Heart left ventricle (tissue), 16 donors: Measurements from ENCODE around the gene SLC39A11. TPM values are rescaled to one million over a fixed set of nuclear protein-coding genes. Genes with fewer than 3 reads are reported as not detected.

ENCODE experiments used
- ATAC-seq, 4 donors: fragments of 200-7000 bp; cut with Tn5 transposase; one replicate each; pipeline ENCODE4 v1.9.1; 2020 to 2022; ENCODE audit warnings: moderate library complexity in 4 of 4, mild to moderate bottlenecking in 3 of 4, moderate number of reproducible peaks in 1 of 4
- DNase-seq, 5 donors: peaks; one replicate each; pipeline ENCODE4 v3.0.0-alpha.2; 2020
- H3K27ac ChIP-seq, 12 donors: fragments of 200-600 bp; sonication (generic) in 4 of 12; one replicate each; pipeline versions ENCODE4 v1.5.0 to v1.8.0; 2016 to 2022; ENCODE audit warnings: mild to moderate bottlenecking in 2 of 12
- H3K27me3 ChIP-seq, 9 donors: fragments of 200-600 bp; sonication (generic) in 2 of 9; one replicate each; pipeline versions ENCODE4 v1.5.1 to v1.8.0; 2016 to 2022; ENCODE audit warnings: mild to moderate bottlenecking in 3 of 9
- H3K36me3 ChIP-seq, 9 donors: fragments of 200-600 bp; sonication (generic) in 2 of 9; one replicate each; pipeline versions ENCODE4 v1.5.0 to v1.8.0; 2018 to 2022; ENCODE audit warnings: mild to moderate bottlenecking in 2 of 9
- H3K4me1 ChIP-seq, 12 donors: fragments of 200-600 bp; sonication (generic) in 4 of 12; one replicate each; pipeline versions ENCODE4 v1.5.0 to v1.8.0; 2016 to 2022; ENCODE audit warnings: mild to moderate bottlenecking in 3 of 12
- H3K4me3 ChIP-seq, 12 donors: fragments of 200-600 bp; sonication (generic) in 4 of 12; one replicate each; pipeline versions ENCODE4 v1.5.0 to v1.8.0; 2017 to 2022; ENCODE audit warnings: mild to moderate bottlenecking in 9 of 12, moderate library complexity in 4 of 12
- H3K9me3 ChIP-seq, 12 donors: fragments of 200-600 bp; sonication (generic) in 4 of 12; one replicate each; pipeline versions ENCODE4 v1.5.0 to v1.8.0; 2016 to 2022; ENCODE audit warnings: mild to moderate bottlenecking in 1 of 12
- POLR2A ChIP-seq, 2 donors: fragments of 450-650 bp; IDR thresholded peaks; one replicate each; pipeline ENCODE4 v1.6.1; 2017; ENCODE audit warnings: antibody characterized with exemption in 2 of 2, mild to moderate bottlenecking in 2 of 2, moderate library complexity in 2 of 2
- WGBS, 4 donors: extraction: QIAGEN DNeasy Blood & Tissue Kit in 2 of 4; methylation state at CpG; one replicate each; pipeline versions ENCODE4 v1.1.5 to v1.1.7; 2013 to 2018; 5-methylcytosine and 5-hydroxymethylcytosine counted together
- intact Hi-C, 10 donors: fragments of 100-400 bp; cut with DNase I; formaldehyde crosslinking; loops; one replicate each; pipeline versions ENCODE4 v1.11.1 to v1.14.2; 2022
- polyA plus RNA-seq, 2 donors: library from polyadenylated mRNA; stranded (reverse); fragments of 200-250 nt; gene quantifications; one replicate each; pipeline ENCODE4 v1.2.3, GENCODE V29; 2013
- total RNA-seq, 9 donors: library from RNA; depleted of rRNA in 2 of 9; stranded (reverse); fragments of >200 nt in 2 of 9; fragmentation: NEBNext Ultra II Directional in 3 of 9; extraction: Animal tissue kit (Norgen Biotek cat#: 25700) in 3 of 9; gene quantifications; one replicate each; pipeline versions ENCODE4 v1.1.0 to v1.2.4, GENCODE V29; 2016 to 2023
- TF ChIP-seq, protein P1 (sequence below), 12 donors: fragments of 200-600 bp; sonication (generic) in 4 of 12; IDR thresholded peaks; one replicate each; pipeline versions ENCODE4 v1.5.0 to v1.8.0; 2018 to 2022; ENCODE audit warnings: antibody characterized with exemption in 12 of 12, mild to moderate bottlenecking in 5 of 12
- donor health status: ischemic (EF 13 %, LVEDD 7.1; RV severe dilation, severe dysfunction).
- donor health status: healthy with polysubstance abuse.
- donor health status: DM: no; HTN: yes; CAD: no.
- donor health status: DM: no; HTN: no; CAD: no.
- donor health status: ischemic (EF 25% LVEDD 6.9; RV normal size, moderate dysfunction).
- donor health status: ischemic (EF 25% LVEDD 5.7; RV mildly dilated, moderate dysfunction).
- donor health status: healthy.
- donor health status: DM: yes; HTN: yes; CAD: no.
- donor health status: ischemic (EF 35%, LVEDD 5.7; RV mildly dilated, moderate dysfunction).
- donor health status: nonischemic (EF 11% LVEDD 7.7; RV severe dilation, severe dysfunction).
- donor health status: DM: yes; HTN: yes; CAD: no.
- donor health status: PGD.
- donor health status: ischemic (EF 29% LVEDD 5.4; RV normal size, mild dysfunction).
- donor health status: nonischemic (EF 23%, LVEDD 6.1; RV moderate dilation, normal function).

SLC39A11 gene
- total and polyA plus RNA-seq, 11 donors = 2.5 to 23.3 (median 8.4) TPM

DNA sequence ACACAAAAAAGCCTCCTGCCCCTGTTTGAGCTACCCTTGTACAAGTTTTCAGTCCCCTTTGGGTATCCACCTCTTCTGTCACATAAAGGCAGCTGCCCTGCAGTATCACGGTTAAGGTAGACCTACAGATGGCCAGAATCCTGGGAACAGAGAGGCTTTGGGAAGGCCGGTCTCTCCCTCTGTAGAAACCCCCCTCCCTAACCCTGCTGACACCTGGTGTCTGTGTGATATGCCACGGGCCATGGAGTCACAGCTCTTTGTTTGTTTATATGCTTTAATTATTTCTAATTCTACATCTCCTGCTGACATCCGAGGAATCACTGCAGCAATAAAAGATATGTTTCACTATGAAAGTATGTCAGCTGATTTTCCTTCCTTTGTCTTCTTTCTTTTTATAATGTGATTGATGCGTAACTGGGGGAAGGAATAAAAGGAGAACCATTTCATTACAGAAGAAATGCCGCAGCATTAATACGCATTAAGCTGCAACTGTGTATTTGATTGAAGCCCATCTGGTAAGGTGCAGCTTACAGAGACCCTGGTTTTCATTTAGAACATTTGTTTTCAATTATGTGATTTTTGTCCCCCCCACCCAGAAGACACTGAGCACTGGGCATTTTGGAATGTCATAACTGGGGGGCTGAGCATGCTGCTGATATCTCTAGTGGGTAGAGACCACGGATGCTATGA is 142.1 kb downstream of the SLC39A11 start:
- no peaks in the 10 kb centered on the region for H3K36me3 ChIP-seq
- DNase-seq = no peak
- no peaks in the 10 kb centered on the region for H3K27me3 ChIP-seq
- no peak overlapping the region for H3K27ac ChIP-seq
- intact Hi-C loops = no loop called here
- no peak for ATAC-seq
- H3K4me1 ChIP-seq = no peaks in the 10 kb centered on the region
- TF ChIP-seq, protein P1, sequence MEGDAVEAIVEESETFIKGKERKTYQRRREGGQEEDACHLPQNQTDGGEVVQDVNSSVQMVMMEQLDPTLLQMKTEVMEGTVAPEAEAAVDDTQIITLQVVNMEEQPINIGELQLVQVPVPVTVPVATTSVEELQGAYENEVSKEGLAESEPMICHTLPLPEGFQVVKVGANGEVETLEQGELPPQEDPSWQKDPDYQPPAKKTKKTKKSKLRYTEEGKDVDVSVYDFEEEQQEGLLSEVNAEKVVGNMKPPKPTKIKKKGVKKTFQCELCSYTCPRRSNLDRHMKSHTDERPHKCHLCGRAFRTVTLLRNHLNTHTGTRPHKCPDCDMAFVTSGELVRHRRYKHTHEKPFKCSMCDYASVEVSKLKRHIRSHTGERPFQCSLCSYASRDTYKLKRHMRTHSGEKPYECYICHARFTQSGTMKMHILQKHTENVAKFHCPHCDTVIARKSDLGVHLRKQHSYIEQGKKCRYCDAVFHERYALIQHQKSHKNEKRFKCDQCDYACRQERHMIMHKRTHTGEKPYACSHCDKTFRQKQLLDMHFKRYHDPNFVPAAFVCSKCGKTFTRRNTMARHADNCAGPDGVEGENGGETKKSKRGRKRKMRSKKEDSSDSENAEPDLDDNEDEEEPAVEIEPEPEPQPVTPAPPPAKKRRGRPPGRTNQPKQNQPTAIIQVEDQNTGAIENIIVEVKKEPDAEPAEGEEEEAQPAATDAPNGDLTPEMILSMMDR (IDR thresholded peaks at IDR 0.05) = no peak
- TF ChIP-seq POLR2A (IDR thresholded peaks at IDR 0.05) = no peak
- no peak overlapping the region for H3K4me3 ChIP-seq
- H3K9me3 ChIP-seq = no peaks in the 10 kb centered on the region
- WGBS, 4 donors = 86 to 90% (median 88%) methylated on average over 8 of the region's 8 CpGs

DNA sequence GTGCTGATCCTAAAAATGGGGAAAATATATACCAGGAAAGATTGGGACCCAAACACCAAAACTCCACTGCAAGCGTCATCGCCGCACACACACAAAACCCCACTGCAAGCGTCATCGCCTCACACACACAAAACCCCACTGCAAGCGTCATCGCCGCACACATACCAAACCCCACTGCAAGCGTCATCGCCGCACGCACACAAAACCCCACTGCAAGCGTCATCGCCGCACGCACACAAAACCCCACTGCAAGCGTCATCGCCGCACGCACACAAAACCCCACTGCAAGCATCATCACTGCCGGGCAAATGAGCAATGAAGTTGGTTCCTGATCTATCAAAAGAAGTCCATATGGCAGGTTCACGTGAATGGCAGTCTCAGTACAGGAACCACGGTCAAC is 144.4 kb downstream of the SLC39A11 start:
- intact Hi-C loops = no loop called here
- no peak overlapping the region for H3K4me3 ChIP-seq

DNA sequence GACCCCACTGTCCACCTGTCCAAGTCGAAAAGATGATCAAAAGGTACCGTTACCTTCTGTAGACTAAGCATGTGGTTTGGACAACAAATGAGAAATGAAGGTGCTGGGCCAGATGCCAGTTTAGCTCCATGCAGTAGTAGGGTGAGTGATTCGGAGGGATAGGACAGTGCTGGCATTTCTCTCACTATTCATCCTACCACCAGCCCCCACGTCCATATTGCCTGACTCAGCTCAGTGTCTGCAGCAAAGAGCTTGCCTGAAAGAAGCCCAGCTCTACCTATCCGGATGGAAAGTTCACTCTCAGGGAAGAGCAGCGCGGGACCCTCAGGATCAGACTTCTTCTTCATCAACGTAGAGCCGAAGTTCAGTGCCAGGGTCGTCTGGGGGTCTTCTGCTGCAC is 145.0 kb downstream of the SLC39A11 start:
- H3K4me1 ChIP-seq = no peaks in the 10 kb centered on the region
- H3K9me3 ChIP-seq = no peaks in the 10 kb centered on the region
- no peak for TF ChIP-seq POLR2A (IDR thresholded peaks at IDR 0.05)
- TF ChIP-seq, protein P1 (IDR thresholded peaks at IDR 0.05) = no peak
- H3K27me3 ChIP-seq = no peaks in the 10 kb centered on the region
- intact Hi-C loops = no loop called here
- DNase-seq (no peak), ATAC-seq (no peak)
- H3K4me3 ChIP-seq = no peak overlapping the region
- H3K27ac ChIP-seq = no peak overlapping the region
- H3K36me3 ChIP-seq = no peaks in the 10 kb centered on the region
- WGBS, 4 donors = 94 to 96% (median 95%) methylated on average over 10 of the region's 10 CpGs

More for the DNA sequence above, 144.4 kb downstream of the SLC39A11 start:
- no peaks in the 10 kb centered on the region for H3K27me3 ChIP-seq
- no peak for ATAC-seq
- no peak overlapping the region for H3K27ac ChIP-seq
- TF ChIP-seq, protein P1 (IDR thresholded peaks at IDR 0.05) = no peak
- no peak for TF ChIP-seq POLR2A (IDR thresholded peaks at IDR 0.05)
- 96 to 98% (median 97%) methylated on average over 23 of the region's 23 CpGs for WGBS, 4 donors
- DNase-seq = no peak
- H3K4me1 ChIP-seq = no peaks in the 10 kb centered on the region
- H3K36me3 ChIP-seq = no peaks in the 10 kb centered on the region
- no peaks in the 10 kb centered on the region for H3K9me3 ChIP-seq

DNA sequence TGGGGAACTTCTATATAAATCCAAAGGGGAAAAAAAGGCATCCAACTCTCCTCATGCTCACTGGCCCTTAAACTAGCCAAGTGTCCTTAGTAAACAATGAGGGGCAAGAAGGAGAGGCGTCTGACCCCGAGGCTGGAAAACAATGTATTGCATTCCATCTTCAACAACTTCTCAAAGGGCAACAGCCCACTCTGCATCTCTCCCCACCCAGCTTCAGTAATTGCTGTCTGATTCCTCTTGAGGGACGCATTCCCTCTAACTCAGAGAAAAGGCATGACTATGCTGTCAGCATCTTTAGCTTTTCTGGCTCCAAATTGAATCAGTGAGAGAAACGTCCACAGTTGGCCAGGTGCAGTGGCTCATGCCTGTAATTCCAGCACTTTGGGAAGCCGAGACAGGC is 145.8 kb downstream of the SLC39A11 start:
- Histone ChIP-seq H3K4me3 (no peak overlapping the region), H3K27me3 (no peaks in the 10 kb centered on the region), H3K9me3 (no peaks in the 10 kb centered on the region), H3K36me3 (no peaks in the 10 kb centered on the region), H3K27ac (no peak overlapping the region), H3K4me1 (no peaks in the 10 kb centered on the region)
- WGBS, 4 donors = 75 to 88% (median 76%) methylated on average over 5 of the region's 5 CpGs
- TF ChIP-seq POLR2A (IDR thresholded peaks at IDR 0.05) = no peak
- TF ChIP-seq, protein P1 (IDR thresholded peaks at IDR 0.05) = no peak
- intact Hi-C loops = no loop called here
- DNase-seq (no peak), ATAC-seq (no peak)
